ENCODE data around the gene DAZ4.
"Not testable (repeated sequence)": the region's sequence is repeated elsewhere in the genome, so short reads cannot be mapped to it uniquely, and the experiment has no call there.

DNA sequence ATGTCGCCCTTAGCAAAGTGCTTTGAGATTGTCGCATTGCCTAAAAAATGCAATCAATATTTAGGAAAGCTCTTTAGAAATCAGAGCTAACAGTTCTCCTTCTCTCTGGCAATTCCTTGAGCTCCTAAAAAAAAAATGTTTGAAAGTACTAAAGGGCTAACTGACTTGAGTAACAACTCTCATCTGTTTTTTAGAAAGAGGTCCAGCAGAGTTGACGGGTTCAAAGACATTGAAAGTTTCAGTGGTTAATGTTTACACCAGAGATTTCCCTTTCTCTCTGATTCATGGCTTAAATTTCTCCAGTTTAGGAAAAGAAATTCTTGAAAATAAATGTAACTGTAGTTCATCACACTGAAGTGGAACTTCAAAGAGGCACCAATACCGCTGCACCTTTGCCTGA, 8.7 kb upstream of the DAZ4 start:
- TF ChIP-seq, protein P1, sequence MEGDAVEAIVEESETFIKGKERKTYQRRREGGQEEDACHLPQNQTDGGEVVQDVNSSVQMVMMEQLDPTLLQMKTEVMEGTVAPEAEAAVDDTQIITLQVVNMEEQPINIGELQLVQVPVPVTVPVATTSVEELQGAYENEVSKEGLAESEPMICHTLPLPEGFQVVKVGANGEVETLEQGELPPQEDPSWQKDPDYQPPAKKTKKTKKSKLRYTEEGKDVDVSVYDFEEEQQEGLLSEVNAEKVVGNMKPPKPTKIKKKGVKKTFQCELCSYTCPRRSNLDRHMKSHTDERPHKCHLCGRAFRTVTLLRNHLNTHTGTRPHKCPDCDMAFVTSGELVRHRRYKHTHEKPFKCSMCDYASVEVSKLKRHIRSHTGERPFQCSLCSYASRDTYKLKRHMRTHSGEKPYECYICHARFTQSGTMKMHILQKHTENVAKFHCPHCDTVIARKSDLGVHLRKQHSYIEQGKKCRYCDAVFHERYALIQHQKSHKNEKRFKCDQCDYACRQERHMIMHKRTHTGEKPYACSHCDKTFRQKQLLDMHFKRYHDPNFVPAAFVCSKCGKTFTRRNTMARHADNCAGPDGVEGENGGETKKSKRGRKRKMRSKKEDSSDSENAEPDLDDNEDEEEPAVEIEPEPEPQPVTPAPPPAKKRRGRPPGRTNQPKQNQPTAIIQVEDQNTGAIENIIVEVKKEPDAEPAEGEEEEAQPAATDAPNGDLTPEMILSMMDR (IDR thresholded peaks at IDR 0.05; ENCODE audit: low read length): not testable (repeated sequence)
- not testable (repeated sequence) for TF ChIP-seq EZH2 (IDR thresholded peaks at IDR 0.05; ENCODE audit: borderline replicate concordance, low read length)

All from OCI-LY1 (cell line).